ENCODE data around the gene CD28.

GRCh38 chr2:203691149-203691548 is 15.3 kb upstream of the CD28 start:
- TF ChIP-seq POLR2A (IDR thresholded peaks at IDR 0.05): no peak
- TF ChIP-seq, protein P1, sequence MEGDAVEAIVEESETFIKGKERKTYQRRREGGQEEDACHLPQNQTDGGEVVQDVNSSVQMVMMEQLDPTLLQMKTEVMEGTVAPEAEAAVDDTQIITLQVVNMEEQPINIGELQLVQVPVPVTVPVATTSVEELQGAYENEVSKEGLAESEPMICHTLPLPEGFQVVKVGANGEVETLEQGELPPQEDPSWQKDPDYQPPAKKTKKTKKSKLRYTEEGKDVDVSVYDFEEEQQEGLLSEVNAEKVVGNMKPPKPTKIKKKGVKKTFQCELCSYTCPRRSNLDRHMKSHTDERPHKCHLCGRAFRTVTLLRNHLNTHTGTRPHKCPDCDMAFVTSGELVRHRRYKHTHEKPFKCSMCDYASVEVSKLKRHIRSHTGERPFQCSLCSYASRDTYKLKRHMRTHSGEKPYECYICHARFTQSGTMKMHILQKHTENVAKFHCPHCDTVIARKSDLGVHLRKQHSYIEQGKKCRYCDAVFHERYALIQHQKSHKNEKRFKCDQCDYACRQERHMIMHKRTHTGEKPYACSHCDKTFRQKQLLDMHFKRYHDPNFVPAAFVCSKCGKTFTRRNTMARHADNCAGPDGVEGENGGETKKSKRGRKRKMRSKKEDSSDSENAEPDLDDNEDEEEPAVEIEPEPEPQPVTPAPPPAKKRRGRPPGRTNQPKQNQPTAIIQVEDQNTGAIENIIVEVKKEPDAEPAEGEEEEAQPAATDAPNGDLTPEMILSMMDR (IDR thresholded peaks at IDR 0.05 in 8 of 11, conservative IDR thresholded peaks at IDR 0.05 in 3 of 11): no peak
- no peak for TF ChIP-seq POLR2AphosphoS5 (IDR thresholded peaks at IDR 0.05)

Measured in spleen (tissue), 7 donors.